Endometrial microvascular endothelial cells (primary cell): ENCODE measurements around the gene IFNA7. TPM values are rescaled to one million over a fixed set of nuclear protein-coding genes. Genes with fewer than 3 reads are reported as not detected.
"Not testable (repeated sequence)": the region's sequence is repeated elsewhere in the genome, so short reads cannot be mapped to it uniquely, and the experiment has no call there.

Experiments used
- in situ Hi-C: cut with HindIII; loops from 2 replicates; pipeline ENCODE4 v1.10.0; 2017; ENCODE audit warnings: low sequenced_read_pairs, low pct_unique_long_range_greater_than_20kb; ENCODE audit errors: inconsistent ontology term
- total RNA-seq: library from RNA; depleted of rRNA; stranded (reverse); fragments of >200 nt; gene quantifications from one replicate; pipeline ENCODE4 v1.2.3, GENCODE V29; 2015; ENCODE audit errors: inconsistent ontology term

Gene IFNA7
- total RNA-seq, 1 donor from 2014 or later = not detected

DNA sequence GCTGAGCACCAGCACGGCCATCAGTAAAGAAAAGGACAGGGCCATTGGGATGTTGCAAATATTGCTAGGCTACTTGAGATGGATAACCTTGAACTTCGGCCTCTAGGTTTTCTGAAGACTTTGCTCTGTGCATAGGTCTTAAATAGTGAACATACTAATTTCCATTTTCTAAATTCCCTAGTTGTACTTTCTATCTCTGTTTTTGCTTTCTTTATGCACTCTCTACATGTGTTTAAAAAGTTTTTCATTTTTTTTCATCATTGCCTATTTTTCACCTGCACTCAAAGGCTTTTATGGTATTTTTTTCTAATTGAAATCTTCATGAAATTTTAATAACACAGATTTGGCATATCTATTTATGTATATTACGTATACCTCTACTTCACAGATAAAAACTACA is 14.5 kb downstream of the IFNA7 start, which contains the start of gene IFNA4:
Gene IFNA4 (minus strand): TSS at position 101 of the 400 bp plus-strand sequence. CDS start 56 bp downstream, at position 45.
- in situ Hi-C loops = not testable (repeated sequence)

DNA sequence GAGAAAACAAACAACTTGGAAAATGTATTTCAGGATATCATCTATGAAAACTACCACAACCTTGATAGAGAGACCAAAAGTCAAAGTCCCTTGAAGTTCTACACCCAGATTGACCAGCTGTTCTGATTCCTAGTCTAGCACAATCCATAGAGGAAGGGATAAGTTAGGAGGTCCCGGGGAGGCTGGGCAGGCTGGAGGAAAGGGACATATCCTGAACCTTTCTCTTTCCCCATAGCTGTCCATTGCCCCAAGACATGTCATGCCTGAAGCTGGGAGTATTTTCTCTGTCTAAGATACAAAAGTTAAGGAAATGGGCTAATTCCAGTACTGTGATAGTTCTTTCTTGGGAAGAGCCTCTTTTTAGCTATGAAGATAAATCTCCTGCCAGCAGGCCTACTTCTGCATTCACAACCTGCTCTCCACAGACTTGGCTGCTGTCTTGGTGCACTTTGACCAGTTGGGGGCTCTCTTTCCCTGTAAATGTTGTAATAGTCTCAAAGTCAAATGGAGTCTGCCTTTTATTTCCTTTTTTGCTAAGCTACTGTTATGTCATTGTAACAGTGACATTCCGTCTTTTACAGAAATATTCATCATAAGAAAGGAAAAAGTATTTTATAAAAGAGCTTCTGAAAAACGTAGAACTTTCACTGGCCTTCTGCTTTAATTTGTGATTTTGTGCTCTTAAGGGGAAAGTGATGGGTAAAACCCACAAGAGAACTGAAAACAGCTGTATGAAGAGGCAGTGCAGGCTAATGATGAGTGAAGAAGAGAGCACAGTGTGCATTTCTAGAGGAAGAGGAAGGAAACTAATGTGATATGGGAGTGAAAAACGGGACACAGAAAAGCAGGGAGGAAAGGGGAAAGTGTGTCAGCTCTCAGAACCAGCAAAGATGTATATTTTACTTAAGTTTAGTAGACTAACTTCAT is 18.9 kb downstream of the IFNA7 start:
- in situ Hi-C loops = not testable (repeated sequence)

DNA sequence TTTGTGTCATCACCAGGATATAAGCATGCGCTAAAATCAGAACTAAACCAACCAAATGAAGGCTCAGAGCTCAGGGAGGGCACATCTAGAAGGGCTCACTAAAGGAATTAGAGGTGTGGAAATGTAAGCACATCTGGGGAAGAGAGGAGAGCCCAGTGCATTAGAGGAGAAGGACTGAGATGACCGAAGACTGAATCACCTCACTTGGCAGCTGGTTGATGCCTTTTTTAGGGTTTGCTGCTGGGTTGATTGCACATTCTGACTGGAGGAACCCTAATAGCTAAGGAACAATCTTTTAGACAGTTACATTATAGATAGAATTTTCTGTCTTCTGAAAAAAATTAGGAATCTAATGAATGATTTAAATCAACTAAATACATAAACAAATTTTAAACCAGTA is 27.3 kb downstream of the IFNA7 start:
- in situ Hi-C loops = no loop called here

DNA sequence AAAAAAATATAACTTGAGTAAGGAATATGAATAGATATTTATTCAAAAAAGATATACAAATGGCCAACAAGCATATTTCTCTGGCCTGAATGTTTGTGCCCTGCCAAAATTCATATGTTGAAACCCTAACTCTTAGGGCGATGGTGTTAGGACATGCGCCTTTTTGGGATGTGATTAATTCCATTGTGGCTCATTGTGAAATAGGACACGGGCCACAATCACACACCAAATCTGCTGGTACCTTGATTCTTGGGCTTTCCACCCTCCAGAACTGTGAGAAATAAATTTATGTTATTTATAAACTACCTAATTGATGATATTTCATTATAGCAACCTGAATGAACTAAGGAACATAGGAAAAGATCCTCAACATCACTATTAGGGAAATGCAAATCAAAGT is 29.8 kb downstream of the IFNA7 start:
- in situ Hi-C loops = no loop called here

DNA sequence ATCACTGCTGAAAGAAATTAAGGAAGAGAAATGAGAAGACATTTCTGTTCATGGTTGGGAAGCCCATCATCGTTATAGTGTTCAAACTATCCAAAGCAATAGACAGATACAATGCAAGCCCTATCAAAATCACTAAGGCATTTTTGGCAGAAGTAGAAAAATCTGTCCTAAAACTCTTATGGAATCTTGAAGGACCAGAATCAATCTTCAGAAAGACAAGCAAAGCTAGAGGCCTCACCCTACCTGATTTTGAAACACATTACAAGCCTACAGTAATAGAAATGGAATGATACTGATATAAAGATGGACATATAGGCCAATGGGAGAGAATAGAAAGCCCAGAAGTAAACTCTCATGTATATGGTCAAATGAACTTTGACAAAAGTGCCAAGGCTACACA is 30.7 kb downstream of the IFNA7 start:
- in situ Hi-C loops = no loop called here

DNA sequence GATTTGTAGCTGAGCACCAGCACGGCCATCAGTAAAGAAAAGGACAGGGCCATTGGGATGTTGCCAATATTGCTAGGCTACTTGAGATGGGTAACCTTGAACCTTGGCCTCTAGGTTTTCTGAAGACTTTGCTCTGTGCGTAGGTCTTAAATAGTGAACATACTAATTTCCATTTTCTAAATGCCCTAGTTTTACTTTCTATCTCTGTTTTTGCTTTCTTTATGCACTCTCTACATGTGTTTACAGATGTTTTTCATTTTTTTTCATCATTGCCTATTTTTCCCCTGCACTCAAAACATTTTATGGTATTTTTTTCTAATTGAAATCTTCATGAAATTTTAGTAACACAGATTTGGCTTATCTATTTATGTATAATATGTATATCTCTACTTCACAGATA is 35.4 kb downstream of the IFNA7 start, which contains the start of gene IFNA21:
Gene IFNA21 (minus strand): TSS at position 101 of the 400 bp plus-strand sequence. CDS start 48 bp downstream, at position 53.
- in situ Hi-C loops = not testable (repeated sequence)

DNA sequence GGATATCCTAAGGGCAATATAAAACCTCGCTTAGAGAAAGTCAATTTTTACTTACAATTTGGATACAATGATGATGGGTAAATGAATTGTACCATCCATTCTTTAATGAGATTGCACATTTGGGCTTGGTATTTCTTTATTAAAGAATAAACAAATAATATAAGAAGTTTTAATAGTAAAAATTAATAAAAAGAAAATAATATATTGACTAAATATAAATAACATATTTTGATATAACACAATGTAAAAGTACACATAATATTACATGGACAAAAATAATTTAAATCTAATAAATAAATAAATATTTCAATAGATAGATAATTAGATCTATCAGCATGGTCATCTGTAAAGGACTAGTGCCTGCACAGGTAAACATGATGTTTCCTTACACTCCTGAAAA is 36.5 kb downstream of the IFNA7 start:
- in situ Hi-C loops = no loop called here

DNA sequence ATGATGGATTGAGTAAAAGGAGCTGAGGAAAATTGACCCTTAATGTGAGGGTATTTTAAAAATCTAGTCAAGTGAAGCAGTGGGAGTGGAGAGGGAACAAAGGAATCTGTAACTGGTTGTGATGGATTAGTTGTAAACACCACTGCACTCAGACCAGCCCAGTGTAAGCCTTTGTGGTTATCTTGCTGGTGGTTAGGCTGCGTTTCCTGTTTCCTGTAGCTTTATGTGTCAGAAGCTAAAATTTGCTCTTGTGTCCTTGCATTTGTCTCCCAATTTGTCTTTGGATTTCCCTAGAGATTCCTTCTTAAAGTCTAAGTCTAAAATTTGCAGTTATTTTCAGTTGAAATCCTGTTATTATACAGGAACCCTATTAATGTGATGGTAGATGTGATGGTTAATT is 41.8 kb downstream of the IFNA7 start:
- in situ Hi-C loops = no loop called here

DNA sequence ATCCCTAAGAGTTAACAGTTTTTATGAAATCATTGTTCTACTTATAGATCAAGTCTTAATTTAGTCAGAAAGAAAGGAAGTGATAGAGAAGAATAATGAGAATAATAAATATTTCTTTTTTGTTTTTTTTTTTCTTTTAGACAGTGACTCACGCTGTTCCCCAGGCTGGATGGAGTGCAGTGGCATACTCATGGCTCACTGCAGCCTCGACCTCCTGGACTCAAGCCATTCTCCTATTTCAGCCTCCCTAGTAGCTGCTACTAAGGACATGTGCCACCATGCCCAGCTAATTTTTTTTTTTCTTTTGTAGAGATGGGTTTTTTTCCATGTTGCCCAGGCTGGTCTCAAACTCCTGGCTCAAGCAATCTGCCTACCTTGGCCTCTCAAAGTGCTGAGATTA is 46.5 kb downstream of the IFNA7 start:
- in situ Hi-C loops = no loop called here

DNA sequence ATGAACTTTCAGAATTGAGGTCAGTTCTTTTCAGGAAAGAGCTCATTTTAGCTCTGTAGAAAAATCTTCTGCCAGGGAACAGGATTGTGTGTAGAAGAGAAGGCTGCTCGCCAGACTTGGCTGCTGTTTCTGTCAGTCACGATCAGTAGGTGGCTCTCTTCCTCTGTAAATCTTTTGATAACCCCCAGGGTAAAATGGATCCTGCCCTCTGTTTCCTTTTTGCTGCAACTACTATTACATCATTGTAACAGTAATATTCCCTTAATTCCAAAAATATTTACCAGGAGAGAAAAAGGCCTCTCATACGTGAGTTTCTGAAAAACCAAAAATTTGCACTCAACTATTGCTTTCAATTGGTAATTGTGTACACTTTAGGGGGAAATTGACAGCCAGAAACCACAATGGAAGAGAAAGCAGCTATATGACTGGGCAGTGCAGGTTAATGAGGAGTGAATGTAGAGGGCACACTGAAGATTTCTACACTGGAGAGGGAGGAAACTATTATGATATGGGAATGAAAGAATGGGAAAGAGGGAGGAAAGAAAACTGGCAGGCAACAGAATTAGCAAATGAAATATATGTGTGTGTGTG is 47.9 kb downstream of the IFNA7 start:
- in situ Hi-C loops = no loop called here

DNA sequence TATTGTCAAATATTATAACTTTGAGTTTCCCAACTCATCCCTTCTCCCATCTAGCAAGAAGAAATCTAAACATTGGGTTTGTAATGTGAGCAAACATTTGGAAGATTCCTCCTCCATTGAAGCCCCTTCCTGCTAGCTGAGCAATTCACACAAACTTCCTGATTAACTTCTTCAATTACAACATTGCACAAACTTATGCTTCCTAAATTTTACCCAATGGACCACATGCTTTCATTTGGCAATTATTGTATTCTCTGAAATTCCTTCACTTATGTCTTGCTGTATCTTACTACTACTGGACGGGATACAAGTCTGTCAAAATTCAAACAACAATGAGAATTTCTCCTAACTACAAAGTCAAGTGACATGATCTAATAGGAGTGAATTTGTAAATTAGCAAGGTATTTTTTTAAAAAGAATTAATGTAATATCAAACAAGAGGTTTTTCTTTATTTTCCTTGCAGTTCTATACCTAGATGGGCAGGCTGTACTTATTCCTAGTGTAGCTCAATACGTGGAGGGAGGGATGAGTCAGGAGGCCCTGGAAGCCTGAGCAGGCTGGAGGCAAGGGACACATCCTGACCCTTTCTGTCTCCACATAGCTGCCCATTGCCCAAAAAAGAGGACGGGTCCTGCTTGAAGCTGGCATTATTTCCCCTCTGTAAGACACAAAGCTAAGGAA is 48.5 kb downstream of the IFNA7 start:
- in situ Hi-C loops = no loop called here

Other genes starting within 250 kb of the IFNA7 start
- 2.0 TPM for gene HACD4, start 170.6 kb downstream of the IFNA7 start, total RNA-seq
- gene IFNB1, start 124.3 kb downstream of the IFNA7 start, total RNA-seq = not detected
- not detected for gene IFNW1, start 60.4 kb downstream of the IFNA7 start, total RNA-seq
- not detected for gene IFNA21, start 35.5 kb downstream of the IFNA7 start, total RNA-seq
- gene IFNA4, start 14.6 kb downstream of the IFNA7 start, total RNA-seq = not detected
- gene IFNA10, start 4.9 kb upstream of the IFNA7 start, total RNA-seq = not detected
- gene IFNA16, start 15.1 kb upstream of the IFNA7 start, total RNA-seq = not detected
- gene IFNA17, start 26.0 kb upstream of the IFNA7 start, total RNA-seq = not detected
- gene IFNA14, start 37.8 kb upstream of the IFNA7 start, total RNA-seq = not detected
- gene IFNA5, start 103.1 kb upstream of the IFNA7 start, total RNA-seq = not detected
- gene KLHL9, start 133.2 kb upstream of the IFNA7 start, total RNA-seq = 35.3 TPM
- gene IFNA6, start 148.7 kb upstream of the IFNA7 start, total RNA-seq = not detected
- not detected for gene IFNA13, start 165.9 kb upstream of the IFNA7 start, total RNA-seq
- not detected for gene IFNA2, start 183.2 kb upstream of the IFNA7 start, total RNA-seq
- not detected for gene IFNA8, start 206.9 kb upstream of the IFNA7 start, total RNA-seq
- gene IFNA1, start 238.2 kb upstream of the IFNA7 start, total RNA-seq = not detected